ENCODE data around the gene ALKBH5.

The ALKBH5 gene

DNA sequence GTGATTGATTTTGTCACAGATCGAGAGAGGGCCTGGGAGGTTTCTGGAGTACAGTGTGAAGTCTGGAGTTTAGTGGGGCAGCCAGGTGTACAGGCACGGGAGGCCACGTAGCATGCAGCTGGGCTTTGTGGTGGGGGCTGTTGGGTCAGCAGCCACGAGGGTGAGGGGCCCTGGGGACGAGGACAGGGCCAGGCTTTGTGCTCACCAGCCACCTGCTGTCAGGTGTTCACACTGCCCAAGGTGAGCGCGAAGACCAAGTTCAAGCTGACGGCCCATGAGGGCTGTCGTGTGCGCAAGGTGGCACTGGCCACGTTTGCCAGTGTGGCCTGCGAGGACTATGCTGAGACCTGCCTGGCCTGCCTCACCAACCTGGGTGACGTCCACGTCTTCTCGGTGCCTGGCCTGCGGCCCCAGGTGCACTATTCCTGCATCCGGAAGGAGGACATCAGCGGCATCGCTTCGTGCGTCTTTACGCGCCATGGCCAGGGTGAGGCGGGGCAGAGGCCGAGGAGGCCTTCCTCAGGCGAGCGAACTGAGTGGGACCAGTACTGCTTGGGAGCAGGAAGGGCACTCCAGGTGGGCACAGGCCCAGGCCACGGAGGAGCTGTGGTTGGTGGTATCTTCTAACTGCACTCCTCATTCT is 57.7 kb downstream of the ALKBH5 start:
- no peak for DNase-seq (ENCODE audit: low spot score)

DNA sequence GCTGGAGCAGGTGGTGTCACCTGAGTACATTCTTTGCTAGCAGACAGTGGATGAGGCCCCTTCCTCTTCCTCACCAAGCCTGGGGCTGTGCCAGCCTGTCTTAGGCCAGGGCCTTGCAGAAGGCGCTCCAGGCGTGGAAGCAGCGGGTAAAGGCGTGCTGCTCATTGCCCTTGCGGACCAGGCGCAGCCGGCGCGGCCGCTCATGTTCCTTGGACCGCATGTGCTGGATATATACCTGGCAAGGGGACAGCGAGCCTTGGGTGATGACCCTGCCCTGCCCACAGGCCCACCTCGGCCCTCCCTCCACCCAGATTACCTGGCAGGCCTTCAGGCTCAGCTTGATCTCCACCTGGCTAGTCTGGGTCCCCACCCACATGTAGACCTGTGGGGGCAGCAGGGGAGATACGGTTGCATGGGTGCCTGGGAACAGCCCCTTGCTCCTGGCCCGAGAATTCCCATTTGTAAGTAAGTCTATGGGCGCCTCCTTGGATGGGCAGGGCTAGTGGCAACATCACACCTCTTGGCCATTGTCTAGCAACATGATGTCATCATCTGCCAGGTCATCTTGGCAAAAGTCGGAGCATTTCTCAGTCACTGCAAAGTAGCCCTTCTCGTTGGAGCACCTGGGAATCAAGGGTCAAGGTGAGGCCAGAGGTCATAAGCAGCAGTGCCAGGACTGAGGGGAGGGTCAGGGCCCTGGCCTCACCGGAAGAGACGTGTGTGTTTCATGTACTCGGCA is 61.6 kb downstream of the ALKBH5 start:
- no peak for DNase-seq (ENCODE audit: low spot score)

DNA sequence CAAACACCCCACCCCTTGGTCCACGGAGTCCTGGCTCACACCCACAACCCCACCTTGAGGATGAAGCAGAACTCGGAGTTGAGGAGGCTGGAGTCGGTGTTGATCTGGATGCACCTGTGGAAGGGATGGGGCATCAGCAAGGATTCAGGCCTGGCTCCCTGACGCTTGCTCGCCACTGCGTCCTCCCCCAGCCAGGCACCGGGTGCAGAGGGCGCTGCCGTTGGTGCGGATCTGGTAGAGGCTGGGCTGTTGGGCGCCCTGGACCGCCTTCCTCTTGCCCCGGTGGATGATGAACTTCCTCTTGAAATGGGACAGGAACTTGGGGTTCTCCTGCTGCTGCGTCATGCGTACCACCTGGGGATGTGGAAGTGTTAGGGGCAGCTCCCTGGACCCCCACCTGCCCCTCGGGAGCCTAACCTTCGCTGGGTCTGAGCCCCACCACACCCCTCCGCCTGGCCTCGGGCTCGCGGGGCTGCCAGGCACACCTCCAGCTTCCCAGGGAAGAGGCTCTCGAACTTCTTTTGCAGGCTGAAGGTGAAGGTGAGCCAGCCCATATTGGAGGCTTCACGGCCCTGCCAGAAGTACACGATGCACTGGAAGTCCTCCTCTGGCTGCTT is 62.6 kb downstream of the ALKBH5 start:
- no peak for DNase-seq (ENCODE audit: low spot score)

DNA sequence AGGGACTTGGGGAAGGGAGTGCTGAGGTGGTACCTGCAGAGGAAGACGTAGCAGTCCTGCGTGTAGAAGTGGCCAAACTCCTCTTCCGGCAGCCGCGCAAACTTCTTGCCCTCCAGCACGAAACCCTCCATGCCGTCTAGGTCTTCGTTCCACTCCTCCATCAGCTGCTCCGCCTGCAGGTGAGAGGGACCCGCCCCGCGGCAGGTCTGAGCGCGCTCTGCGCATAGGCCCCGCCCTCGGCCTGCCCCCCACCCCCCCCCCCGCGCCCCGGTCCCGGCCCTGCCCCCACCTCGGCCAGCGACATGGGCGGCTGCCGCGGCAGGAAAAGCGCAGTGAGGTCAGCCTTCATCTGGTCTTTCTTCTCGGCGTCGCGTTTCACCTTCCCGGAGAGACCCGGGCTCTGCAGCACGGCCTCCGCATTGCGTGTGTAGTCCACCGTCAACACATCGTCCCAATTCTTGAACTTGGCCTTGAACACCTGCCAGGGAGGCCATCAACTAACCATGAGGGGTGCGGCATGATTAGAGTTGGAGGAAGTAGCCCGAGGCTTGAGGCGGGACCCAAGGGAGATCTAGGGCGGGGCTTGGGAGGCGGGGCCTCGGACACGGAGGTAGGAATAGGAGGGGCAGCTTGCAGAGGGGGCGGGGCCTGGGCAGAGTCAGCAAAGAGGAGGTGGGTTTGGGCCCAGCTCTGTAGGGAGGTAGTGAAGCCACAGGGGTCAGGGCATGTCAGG is 63.4 kb downstream of the ALKBH5 start:
- DNase-seq (ENCODE audit: low spot score), result peak; percentile 65

DNA sequence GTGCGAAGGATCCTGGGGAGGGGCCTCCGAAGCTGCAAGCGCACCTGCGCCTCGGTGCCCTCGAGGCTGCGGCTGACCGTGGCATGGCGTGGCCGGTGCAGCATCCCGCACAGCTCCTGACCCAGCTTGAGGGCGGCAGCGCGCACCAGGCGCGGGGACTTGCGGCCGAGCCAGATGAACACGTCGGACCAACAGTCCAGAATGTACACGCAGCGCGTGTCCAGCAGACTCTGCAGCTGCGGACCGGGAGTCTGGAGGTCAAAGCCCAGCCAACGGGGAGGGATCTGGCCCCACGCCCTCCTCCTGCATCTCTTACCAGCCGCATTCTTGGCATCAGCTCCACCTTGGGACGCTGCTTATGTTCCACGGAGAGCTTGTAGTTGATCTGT is 64.0 kb downstream of the ALKBH5 start:
- DNase-seq (ENCODE audit: low spot score), result no peak

DNA sequence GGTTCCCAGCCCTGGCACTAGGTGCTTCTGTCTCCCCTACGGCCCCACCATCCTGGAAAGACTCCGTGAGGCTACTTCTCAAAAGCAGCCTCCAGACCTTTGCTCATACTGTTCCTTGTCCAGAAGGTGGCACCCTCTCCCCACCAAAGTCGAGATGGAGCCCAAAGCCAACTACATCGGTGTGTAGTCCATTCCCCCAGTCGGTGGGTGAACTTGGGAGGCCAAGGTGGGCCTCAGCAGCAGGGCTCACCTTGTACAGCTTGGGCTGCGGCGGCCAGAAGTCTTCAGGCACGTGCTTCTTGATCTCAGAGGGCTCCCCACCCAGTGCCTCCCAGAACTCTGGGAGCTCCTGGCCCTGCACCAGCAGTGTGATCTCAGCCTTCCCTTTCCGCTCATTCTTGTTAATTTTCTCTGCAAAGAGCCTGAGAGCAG is 64.7 kb downstream of the ALKBH5 start:
- peak; percentile 81 for DNase-seq (ENCODE audit: low spot score)

DNA sequence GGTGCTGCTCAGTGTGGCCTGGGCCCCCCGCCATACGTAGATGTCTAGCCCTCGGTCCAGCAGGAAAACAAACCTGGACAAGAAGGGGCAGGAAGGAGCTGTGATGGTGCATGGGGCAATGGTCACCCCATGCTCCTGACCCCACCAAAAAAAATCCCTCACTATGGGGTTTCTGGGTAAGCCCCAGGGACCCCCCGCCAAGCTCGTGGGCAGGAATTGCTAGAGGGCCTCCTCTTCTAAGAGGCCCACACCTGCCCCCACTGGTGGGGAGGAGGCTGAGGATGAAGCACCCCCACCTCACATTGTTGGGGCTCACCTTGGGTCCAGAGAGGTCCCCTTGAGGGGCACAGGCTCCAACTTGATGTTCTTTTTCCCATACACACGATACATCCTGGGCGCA is 65.2 kb downstream of the ALKBH5 start:
- DNase-seq (ENCODE audit: low spot score), result no peak

DNA sequence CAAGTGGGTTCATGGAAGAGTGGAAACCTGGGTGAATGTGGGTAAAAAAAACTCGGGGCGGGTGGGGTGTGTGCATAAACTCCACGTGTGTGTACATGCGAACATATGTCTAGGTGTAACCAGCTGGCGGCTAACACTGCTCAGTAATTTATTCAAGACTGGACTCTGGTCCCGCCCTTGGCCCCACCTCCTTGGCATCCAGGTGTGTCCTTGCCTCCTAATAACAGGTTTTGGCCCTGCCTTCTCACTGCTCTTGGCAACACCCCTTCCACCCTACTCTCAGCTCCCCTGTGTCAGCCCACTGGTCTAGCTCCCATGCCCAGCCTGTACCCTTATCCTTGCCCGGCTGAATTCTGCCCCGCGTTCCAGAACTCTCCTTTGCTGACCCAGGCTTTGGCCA is 66.6 kb downstream of the ALKBH5 start:
- no peak for DNase-seq (ENCODE audit: low spot score)

DNA sequence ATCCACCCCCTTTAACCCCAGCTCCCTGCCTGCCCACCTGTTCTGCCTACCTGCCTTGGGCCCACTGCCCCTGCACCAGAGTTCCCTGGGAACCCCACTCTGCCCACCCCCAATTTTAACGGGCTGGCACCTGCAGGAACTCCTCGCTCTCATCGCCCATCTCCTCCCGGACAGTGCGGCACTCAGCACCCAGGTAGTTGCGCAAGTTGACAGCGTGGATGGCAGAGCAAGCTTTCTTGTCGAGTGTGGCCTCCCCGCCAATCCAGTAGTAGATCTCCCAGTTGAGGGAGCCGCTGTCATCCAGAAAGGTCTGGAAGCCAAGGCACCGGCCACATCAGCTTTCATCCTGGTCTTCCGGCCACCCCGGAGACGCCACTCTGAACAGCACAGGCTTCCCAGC is 67.1 kb downstream of the ALKBH5 start:
- DNase-seq (ENCODE audit: low spot score), result no peak

DNA sequence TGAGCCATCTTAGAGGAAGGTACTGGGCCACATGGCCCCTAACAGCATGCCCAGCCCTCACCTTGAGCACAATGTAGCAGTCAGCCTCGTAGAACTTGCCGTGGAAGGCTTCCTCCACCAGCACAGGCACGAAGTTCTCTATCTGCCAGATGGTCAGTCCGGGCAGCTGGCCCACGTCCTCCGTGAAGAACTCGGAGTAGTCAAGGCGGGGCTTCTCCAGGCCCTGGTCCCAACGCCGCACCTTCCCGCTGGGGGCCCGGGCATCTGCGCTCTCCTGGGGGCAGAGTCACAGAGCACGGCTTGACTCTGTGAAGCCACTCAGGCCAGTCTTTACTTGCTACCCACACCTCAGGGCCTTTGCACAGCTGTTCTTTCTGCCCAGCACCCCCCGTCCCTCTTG is 67.6 kb downstream of the ALKBH5 start:
- DNase-seq (ENCODE audit: low spot score), result no peak

DNA sequence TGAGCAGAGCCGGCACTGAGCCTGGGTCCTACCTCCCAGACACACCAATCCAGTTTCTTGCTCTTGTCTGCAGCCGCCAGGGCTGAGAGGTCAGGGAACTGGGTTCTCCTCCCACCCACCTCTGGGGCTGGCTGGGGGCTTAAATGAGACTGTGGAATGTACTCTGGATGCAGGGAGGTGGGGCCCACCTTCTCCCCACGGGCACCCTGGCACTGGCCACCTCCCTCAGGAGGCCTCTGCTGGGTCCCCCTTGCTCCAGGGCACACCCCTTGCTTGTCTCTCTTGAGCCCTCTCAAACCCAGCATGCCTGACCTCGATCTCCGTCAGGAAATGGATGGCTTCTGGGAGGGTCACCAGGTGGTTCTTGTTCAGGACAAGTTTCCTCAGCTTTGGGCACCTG is 68.5 kb downstream of the ALKBH5 start:
- DNase-seq (ENCODE audit: low spot score), result no peak

DNA sequence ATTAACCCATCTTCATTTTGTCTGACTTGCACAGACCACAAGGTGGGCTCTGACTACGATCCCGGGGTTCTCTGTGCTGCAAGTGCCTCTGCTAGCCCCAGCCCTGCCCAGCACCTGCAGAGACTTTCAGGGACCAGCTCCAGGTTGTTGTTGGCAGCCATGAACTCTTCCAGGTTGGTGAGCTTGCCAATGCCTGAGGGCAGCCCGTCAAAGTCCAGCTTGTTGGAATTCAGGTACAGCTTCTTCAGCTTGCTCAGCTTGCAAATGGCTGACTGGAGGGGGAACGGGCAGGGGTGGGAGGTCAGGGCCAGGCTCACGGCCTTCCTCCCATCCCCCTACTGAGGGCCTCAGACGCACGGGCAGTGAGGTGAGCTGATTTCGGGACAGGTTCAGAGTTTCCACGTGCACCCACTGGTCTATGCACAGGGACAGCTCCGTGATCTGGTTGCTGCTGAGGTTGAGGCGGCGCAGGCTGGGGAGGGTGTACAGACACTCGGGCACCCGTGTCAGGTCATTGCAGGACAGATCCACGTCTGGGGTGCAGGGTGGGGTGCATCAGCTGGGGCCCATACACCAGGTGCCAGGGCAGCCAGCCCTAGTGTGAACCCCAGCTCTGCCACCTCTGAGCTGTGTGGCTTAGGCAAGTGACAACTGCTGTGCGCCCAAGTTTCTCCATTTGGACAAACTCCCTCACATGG is 69.7 kb downstream of the ALKBH5 start:
- DNase-seq (ENCODE audit: low spot score), result no peak

DNA sequence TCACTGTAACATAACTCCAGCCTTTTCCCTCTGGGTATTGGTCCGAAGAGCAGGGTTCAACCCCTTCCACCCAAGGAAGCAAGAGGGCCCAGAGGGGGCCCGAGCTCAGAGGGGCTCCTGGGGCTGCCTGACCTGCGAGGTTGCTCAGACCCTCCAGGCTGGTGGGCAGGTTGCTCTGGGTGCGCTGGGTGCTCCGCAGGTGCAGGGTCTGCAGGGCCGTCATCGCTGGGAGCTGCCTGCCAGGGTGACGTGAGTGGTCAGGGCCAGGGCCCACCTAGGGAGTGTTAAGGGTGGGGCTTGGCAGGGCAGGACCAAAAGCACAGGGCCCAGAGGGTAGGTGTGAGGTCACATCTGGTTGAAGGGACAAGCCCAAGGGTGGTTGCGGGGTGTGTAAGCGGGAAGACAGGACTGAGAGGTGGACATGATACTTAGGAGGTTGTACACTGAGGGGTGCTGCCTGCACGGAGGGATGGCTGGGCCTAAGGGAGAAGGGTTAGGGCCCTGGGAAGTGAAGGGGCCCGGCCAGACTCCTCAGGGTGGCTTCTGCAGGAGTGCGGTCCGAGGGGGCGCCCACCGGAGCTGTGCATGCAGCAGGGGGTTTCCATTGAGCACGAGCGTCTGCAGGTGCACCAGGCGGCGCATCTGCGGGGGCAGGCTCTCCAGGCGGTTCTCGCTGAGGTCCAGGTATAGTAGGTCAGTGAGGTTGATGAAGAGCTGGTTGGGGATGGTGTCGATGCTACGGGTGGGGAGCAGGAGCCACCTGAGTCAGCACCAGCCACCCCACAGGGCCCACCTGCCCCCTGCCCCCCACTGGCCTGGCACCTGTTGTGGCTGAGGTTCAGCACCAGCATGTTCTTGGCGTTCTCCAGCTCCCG is 70.6 kb downstream of the ALKBH5 start:
- DNase-seq (ENCODE audit: low spot score), result no peak

DNA sequence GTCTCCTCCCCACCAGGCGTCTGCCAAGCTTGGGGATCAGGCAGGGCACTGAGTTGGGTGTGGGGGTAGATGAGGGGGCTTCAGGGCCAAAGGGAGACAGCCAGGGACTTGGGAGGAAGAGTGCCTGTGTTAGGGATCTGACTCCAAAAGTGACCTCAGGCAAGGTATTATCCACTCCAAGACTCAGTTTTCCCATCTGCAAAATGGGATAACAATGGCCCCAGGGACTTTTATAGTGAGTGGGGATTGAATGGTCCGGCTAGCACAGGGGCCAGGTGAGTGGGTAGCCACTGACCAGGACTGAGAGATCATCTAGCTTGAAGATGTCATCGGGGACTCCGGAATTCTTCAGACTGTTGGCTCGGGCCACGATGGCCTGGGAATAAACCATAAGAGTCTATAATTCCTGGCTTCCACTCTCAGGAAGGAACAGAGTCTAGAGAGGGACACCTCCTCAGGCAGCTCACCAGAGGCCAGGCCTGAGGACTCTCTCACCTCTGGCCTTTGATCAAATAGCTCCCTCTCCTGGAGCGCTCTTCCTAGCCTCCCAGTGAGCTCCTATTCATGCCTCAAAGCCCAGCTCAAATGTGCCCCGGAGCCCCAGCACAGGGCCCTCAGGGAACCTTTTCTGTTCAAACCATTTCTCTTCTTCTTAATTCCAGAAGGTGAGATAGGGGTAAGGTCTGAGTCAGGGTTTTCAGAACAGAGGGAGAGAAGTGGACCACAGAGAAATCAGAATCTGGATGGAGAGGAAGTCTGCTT is 71.4 kb downstream of the ALKBH5 start:
- DNase-seq (ENCODE audit: low spot score), result no peak

DNA sequence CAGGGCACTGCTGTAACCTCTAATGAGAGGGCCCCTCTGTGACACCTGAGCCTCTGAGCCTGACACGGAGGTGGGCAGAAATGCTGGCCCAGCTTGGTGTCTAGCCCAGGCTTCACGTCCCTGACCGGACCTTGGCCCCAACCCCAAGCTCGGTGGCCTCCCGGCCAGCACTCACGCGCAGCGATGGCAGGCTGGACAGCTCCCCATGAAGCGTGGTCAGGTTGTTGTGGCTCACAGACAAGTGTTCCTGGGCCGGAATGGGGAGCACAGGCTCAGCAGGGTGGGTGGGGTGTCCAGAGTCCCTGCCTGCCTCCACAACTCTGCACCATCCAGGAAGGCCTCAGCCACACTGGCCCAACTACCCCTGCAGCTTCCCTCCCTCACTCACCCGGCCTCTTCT is 72.7 kb downstream of the ALKBH5 start:
- DNase-seq (ENCODE audit: low spot score), result no peak

DNA sequence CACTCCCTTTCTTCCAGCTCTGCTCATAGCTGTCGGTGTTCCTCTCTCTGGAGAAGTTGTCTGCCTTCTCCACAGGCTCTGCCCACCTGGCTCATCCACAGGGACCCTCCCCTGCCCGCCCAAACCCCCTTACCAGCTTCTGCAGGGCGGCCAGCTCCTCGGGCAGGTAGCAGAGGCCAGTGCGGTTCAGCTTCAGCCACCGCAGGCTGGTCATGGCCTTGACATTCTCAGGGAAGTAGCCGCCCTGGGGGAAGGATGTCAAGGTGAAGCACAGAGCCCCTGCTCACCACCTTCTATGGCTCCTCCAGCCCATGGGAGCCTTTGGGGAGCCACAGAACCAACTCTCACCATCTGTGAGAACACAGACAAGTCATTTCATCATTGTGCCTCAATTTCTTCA is 73.1 kb downstream of the ALKBH5 start:
- DNase-seq (ENCODE audit: low spot score), result no peak

DNA sequence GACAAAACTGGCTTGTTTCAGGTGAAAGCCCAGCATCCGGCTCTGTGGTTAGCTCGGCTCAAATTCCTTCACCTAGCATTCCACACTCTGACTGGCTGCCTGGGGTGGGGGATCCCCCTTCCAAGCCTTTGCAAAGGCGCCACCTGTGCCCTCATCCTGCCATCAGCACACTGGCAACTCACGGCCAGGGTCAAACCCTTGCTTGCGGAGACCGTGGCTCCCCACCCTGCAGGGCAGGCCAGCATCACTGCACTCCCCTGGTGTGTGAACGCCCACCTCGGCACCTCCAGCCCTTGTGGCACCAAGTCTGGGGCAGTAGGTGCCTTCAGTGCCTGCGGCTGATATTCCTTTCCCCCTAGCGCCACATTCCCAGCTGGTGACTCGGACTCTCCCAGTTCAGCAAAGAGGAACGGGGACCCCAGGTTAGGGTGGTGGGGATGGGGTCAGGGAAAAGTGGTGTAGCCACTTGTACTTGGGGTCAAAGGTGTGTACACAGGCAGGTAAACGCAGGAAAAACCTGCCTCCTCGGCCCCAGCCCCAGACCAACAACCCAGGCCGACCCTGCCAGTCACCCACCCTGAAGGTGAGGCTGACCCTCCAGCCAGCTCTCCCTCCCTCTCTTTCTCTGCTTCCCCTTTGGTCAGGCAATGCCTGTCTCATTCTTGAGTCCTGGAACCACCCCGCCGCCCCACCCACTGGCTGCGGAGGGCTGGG is 73.8 kb downstream of the ALKBH5 start:
- no peak for DNase-seq (ENCODE audit: low spot score)

DNA sequence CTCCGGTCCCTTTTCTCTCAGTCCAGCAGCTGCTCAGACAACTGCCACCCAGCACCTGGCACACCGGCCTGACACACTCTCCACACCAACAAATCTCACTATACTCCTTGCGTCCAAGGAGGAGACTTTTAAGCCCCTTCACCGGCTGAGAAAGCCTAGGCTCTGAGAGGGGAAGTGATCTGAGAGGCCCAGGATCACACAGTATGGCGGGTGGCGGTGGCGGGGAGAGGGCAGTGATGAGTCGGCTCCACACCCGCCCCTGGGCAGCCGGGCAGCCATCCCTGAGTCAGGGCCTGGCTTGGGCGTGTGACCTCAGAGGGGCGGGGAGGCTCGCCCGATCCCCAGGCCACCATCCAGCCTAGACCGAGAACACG is 74.3 kb downstream of the ALKBH5 start:
- peak; percentile 47 for DNase-seq (ENCODE audit: low spot score)

DNA sequence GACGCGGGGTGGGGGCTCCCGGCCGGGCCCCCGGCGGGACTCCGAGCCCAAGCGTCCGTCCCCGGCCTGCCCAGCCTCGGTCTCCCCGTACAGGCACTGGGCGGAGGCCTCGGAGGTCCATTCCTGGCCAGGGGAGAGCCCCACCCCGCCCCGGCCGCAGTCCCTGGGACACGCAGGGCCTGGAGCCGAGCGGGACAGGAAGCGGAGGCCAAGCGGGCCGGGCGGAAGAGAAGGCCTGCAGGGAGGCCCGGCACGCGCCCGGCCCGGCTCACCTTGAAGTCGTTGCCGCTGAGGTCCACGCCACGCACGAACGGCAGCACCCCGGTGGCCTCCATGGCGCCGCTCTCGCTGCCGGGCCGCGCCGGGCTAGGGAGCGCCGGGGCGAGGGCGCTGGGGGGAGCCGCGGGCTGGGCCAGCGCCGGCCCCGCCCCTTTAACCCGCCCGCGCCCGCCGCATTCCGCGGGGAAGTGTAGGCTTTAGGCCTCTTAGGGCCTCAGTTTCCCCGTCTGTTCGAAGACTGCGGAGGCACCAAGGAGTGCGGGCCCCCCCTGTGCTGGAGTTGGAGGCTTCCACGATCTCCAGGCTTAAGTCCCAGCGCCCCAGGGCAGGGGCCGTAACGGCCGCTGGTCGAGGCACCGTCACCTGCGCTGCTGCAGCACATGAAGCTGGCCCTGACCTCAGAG is 74.9 kb downstream of the ALKBH5 start, which contains the start of gene FLII:
Gene FLII, minus strand, starts transcription at position 383 of the 683 bp plus-strand sequence. Its CDS starts 48 bp downstream, at position 335.
- no peak for DNase-seq (ENCODE audit: low spot score)
